ENCODE measurements around the gene OR52B4.
"Not testable (repeated sequence)": the region's sequence is repeated elsewhere in the genome, so short reads cannot be mapped to it uniquely, and the experiment has no call there.

Gene OR52B4

DNA sequence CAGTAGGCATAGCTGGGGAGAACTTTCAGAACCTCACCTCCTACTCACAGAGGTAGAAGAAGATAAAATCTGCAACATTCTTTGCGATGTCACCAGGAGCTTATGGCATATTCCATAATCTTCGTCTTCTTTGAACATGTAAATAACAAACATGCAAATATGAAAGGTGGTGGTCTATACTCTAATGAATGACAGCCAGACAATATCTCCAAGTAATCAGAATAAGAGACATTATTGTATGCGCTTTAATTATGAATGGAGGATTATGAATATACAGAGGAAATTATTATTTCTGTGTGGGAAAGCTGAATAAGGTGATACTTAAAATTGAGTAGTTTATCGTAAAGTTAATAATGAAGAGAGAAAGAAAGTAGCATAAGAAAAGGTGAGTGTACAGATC, at the start of gene OR52B4:
Gene OR52B4 (minus strand): TSS at position 101 of the 400 bp plus-strand sequence. CDS start 91 bp downstream, at position 10.
- no peak for DNase-seq

DNA sequence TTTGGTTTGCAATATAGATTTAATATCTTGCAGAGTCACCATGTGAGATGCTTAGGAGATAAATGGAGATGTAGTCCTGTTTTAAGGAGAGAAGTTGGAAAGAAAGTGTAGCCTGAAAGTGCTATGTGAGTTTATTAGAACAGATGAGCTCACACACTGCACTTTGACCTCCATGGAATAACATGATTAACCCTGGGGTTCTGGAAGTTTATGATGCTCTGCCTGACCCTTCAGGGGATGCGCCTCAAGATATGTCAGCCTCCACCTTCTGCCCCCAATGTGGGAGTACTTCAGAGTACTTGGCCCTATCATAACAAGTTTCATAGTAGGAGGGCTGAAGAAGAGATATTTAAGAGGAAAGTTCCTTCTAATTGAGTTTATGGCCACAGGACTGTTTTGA, 48.6 kb upstream of the OR52B4 start:
- no peak for DNase-seq

DNA sequence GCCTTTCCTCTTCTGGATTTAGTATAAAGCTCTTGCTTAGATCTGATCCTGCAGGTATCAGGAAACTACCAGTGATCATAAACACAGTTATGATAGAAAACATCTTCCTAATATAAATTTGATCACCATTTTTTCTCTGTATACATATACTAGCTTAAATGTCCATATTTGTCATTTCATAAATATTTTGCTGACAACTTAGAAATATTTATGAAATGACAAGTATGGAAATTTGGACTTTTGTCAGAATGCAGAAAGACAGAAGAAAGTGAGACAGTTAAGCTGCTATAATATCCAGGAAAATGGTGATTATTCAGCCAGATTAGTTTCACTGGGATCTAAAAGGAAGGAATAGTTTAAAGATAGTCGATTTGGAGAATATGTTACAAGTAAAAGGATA, 48.1 kb upstream of the OR52B4 start:
- DNase-seq, result no peak

DNA sequence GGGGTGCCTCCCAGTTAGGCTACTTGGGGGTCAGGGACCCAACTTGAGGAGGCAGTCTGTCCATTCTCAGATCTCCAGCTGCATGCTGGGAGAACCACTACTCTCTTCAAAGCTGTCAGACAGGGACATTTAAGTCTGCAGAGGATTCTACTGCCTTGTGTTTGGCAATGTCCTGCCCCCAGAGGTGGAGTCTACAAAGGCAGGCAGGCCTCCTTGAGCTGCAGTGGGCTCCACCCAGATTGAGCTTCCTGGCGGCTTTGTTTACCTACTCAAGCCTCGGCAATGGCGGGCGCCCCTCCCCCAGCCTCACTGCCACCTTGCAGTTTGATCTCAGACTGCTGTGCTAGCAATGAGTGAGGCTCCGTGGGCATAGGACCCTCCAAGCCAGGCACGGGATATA, 38.0 kb upstream of the OR52B4 start:
- not testable (repeated sequence) for DNase-seq

DNA sequence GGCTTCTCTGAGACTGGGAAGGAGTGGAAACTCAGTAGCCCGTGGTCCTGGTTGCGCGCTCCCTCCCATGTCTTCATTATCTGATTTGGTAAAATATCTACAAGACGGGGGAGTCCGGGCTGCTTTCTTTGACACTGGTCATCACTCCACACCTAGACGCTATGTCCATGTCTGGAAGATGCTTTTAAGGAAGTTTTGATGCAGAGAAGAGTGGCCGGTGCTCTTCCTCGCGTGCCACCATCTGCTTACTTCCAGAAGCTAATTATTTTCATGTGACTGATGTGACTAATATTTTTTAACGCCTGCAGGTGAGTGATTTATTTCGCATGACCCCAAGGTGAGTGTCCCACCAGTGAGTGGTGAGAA, 25.7 kb upstream of the OR52B4 start:
- no peak for DNase-seq

DNA sequence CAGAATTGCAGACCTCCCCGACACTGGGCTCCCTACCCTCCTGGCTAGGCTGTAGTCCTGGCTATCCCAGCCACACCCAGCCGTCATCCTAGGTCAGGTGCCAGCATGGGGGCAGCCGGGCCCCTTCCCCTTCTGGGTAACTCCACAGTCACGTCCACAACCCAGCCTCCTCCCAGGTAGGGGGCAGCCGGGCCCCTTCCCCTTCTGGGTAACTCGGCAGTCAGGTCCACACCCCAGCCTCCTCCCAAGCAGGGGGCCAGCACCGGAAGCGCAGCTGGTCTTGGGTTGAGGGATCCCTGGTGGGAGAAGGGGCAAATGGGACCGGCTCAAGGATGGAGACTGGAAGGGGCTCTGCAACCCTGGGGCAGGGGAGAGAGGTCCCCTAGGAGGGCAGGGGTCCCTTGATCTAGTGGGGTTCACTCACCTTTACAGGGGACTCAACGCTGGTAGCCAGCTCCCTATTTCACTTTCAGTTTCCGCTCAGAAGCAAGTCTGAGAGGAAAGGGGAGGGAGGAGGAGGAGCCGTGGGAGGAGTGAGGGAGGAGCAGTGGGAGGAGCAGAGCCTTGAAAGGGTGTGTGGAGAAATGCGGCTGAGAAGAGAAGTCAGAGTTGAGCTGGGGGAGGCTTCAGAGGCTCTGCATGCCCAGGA, 25.1 kb upstream of the OR52B4 start, which contains the start of gene TRIM21:
Gene TRIM21 (minus strand): TSS at position 494 of the 649 bp plus-strand sequence. CDS start 3,293 bp downstream, outside the sequence.
- peak in 53 of 58 donors; percentile 3 to 71 (median 38) for DNase-seq

DNA sequence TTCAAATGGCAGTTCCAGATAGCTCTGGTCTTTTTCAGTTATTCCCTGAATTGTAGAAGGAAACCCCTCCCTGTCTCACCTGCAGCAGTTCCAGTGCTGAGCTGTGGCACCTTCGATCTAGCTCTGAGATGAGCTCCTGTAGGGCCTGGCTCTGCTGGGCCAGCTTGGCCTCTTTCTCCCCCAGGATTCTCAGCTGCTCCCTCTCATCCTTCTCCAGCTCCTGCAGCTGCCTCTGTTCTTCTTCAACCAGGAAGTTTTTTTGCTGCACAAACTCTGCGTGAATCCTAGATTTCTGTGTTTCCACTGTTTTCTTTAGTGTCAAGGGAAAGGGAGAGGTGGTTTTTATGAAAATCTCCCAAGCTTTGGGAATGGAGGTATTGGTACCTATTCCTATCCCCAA, 20.0 kb upstream of the OR52B4 start:
- no peak for DNase-seq

DNA sequence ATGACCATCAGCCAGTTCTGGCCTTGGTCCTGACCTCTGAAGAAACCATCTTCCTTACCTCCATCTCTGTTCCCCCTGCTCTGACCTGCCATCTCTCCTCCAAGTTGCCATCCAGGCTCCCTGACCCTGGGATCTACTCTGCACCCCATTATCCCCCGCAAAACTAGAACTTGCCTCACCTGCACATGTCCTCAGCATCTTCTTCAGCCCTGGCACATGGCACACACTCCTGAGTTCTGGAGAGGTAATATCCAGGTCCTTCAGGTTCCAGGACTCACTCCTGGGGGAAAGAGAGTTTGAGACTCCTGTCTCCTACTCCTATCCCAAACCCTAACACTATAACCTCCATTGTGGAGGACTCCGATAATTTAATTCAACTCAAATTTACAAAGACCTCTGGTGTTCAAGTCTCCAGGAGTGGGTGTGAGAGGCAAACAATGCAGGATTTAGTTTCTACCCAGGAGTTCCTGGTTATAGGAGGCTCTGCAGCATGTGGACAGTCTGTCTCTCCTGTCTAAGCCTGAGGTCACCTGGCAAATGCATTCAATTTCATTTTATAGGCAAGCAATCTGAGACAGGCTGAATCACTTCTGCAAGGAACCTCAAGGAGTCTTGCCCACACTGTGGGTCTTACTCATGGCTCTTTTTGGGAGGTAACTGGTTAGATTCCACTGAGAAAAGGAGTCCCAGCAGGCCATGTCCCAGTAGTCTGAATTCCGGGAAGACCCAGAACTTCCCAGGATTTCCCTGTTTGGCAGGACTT, 18.0 kb upstream of the OR52B4 start:
- no peak for DNase-seq

DNA sequence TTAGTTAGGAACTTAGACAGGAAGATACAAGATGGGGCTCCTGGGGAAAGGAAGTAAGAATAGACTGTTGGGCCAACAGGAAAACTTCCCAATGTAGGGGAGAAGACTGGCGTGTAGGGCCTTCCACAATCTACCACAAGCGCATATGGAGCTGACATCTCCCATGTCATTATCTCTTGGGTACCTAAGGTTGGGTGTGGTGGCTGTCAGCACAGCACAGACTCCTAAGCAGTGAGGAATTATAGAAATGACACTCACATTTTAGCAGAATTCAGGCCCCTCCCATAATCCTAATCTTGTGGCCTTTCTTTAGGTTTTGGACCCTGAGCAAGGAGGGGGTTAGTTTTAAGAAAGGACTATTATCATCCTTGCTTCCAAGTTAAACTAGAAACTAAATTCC, 13.7 kb upstream of the OR52B4 start:
- no peak for DNase-seq

DNA sequence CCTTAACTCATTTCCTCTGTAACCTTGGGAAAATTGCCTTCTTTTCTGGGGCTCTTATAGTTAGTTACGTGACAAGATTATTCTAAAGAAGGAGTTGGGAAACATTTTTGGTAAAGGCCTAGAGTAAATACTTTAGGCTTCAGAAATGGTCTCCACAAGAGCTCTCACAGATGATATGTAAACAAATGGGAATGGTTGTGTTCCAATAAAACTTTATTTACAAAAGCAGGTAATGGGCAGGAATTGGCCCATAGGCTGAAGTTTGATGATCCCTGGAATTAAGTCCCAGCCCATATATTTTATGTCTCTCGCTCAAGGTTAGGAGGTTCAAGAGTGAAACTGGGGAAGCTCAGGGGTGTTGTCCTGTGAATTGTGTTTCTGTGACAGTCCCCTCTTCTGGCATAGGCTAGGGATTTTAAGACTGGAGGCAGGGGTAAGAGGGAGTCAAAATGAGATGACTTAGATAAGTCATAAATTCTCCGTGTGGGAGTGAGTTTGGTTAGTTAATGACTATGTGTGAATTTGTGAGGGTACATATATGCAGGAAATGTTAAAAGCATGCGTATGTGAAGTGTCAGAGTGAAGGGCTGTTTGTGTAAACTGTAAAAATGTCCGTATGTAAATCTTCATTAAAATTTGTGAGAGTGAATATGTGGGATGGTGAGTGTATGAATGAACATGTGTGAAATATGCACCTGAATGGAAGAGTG, 7.4 kb upstream of the OR52B4 start:
- DNase-seq, result no peak

DNA sequence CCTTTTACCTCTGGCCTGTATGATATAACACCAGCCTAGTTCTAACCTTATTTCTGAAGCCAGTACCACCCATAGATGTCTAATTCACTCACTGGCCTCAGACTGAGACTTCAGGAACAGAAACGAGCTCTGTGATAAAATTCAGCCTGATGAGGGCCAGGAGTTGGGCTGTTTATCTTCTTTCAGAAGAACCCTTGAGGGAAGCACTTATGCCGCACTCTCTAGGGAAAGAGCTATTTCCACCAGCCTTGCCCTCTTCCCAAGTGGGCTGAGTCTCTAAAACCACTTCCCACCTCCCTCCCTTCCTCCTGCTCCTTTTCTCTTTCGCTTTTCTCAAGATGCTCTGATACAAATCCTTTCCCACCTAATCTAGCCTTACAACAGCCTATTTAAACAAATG, 2.0 kb upstream of the OR52B4 start:
- no peak for DNase-seq

DNA sequence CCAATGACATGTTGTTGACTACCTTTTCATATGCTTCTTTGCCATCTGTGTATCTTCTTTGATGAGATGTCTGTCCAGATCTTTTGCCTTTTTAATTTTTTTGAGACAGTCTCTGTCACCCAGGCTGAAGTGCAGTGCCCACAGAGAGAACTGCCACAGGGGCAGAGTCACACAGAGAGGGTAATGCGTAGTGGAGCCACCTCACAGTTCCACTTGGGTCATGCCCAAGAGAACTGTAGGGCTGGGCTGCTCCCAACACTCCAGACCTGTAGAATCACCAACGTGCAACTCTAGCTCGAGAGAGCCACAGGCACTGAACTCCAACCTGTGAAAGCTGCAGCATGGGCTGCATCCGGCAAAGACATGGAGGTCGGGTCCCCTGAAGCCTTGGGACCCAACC, 20.0 kb downstream of the OR52B4 start:
- not testable (repeated sequence) for DNase-seq

DNA sequence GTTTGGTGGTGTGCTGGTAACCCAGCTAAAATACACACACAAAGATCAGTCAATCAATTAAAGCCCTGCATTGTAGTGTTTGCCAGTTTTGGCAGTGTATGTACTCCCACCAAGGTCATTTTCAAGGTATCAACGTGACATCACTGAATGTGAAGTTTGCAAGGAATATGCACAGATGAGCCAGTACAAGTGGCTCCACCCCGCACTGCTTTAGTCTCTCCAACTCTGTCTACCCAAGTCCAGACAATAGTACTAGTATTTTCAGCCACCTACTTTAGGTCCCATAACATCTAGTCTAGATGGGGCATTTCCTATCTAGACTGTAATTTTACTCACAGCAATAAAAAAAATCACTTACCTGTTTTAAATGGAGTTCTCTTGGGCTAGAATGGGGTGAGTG, 22.8 kb downstream of the OR52B4 start:
- not testable (repeated sequence) for DNase-seq

DNA sequence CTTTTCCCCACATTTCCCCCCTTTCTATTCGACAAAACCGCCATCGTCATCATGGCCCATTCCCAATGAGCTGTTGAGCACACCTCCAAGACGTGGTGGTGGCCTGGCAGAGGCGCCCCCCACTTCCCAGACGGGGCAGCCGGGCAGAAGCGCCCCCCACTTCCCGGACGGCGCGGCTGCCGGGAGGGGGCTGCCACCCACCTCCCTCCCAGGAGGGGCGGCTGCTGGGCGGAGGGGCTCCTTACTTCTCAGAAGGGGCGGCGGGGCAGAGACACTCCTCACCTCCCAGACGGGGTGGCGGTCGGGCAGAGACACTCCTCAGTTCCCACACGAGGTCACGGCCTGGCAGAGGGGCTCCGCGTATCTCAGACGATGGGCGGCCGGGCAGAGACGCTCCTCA, 33.8 kb downstream of the OR52B4 start:
- not testable (repeated sequence) for DNase-seq
